H9 (cell line): ENCODE results near the gene PKMYT1. TPM values are rescaled to one million over a fixed set of nuclear protein-coding genes. Genes with fewer than 3 reads are reported as not detected.
A peak's percentile ranks its signal among the peaks of the same experiment; 100 is the strongest.

Source experiments
- DNase-seq: peaks from one replicate; pipeline ENCODE4 v3.0.0-alpha.2; 2017
- H2AFZ ChIP-seq: one replicate; pipeline ENCODE4 v1.6.1; 2013; ENCODE audit warnings: mild to moderate bottlenecking, low read length, control low read depth, moderate library complexity
- H2AK5ac ChIP-seq: 2 replicates; pipeline ENCODE4 v1.6.1; 2013; ENCODE audit warnings: low read length, control low read depth, mixed read lengths; ENCODE audit not compliant: insufficient read length
- H2BK120ac ChIP-seq: one replicate; pipeline ENCODE4 v1.6.1; 2013; ENCODE audit warnings: low read depth, mild to moderate bottlenecking, low read length, control low read depth, inconsistent platforms; ENCODE audit not compliant: poor library complexity, severe bottlenecking
- H2BK12ac ChIP-seq: 2 replicates; pipeline ENCODE4 v1.6.1; 2013; ENCODE audit warnings: low read length, control low read depth, mixed read lengths, low read depth; ENCODE audit not compliant: insufficient read length
- H2BK15ac ChIP-seq: 2 replicates; pipeline ENCODE4 v1.6.1; 2013; ENCODE audit warnings: low read depth, low read length, control low read depth
- H2BK20ac ChIP-seq: one replicate; pipeline ENCODE4 v1.6.1; 2013; ENCODE audit warnings: low read depth, mild to moderate bottlenecking, low read length, control low read depth, inconsistent platforms; ENCODE audit not compliant: poor library complexity, severe bottlenecking
- H2BK5ac ChIP-seq: 2 replicates; pipeline ENCODE4 v1.6.1; 2013; ENCODE audit warnings: low read length, control low read depth, mixed read lengths; ENCODE audit not compliant: insufficient read length
- H3K14ac ChIP-seq: 2 replicates; pipeline ENCODE4 v1.6.1; 2013; ENCODE audit warnings: low read length, control low read depth; ENCODE audit not compliant: insufficient read depth
- H3K18ac ChIP-seq: 2 replicates; pipeline ENCODE4 v1.6.1; 2013; ENCODE audit warnings: low read depth, mild to moderate bottlenecking, mixed read lengths, low read length, control low read depth; ENCODE audit not compliant: insufficient read length
- H3K23ac ChIP-seq: 2 replicates; pipeline ENCODE4 v1.6.1; 2013; ENCODE audit warnings: low read length, control low read depth, mixed read lengths, low read depth; ENCODE audit not compliant: insufficient read length
- H3K23me2 ChIP-seq: 2 replicates; pipeline ENCODE4 v1.6.1; 2013; ENCODE audit warnings: low read depth, mild to moderate bottlenecking, mixed read lengths, low read length, control low read depth; ENCODE audit not compliant: insufficient read length, poor library complexity, severe bottlenecking
- H3K27ac ChIP-seq: 2 replicates; pipeline ENCODE4 v1.5.1; 2013; ENCODE audit warnings: low read length, control low read depth, mixed read lengths, low read depth; ENCODE audit not compliant: insufficient read length
- H3K27me3 ChIP-seq: 2 replicates; pipeline ENCODE4 v1.6.1; 2013; ENCODE audit warnings: low read length, control low read depth, inconsistent platforms; ENCODE audit not compliant: insufficient read depth
- H3K4ac ChIP-seq: 2 replicates; pipeline ENCODE4 v1.6.1; 2013; ENCODE audit warnings: low read depth, mild to moderate bottlenecking, control low read depth, inconsistent platforms, low read length, moderate library complexity
- H3K4me1 ChIP-seq: 2 replicates; pipeline ENCODE4 v1.6.1; 2013; ENCODE audit warnings: low read length, control low read depth, inconsistent platforms; ENCODE audit not compliant: insufficient read depth
- H3K4me2 ChIP-seq: 2 replicates; pipeline ENCODE4 v1.6.1; 2013; ENCODE audit warnings: low read length, control low read depth, mixed read lengths; ENCODE audit not compliant: insufficient read length, insufficient read depth
- H3K56ac ChIP-seq: 2 replicates; pipeline ENCODE4 v1.6.1; 2013; ENCODE audit warnings: low read depth, mild to moderate bottlenecking, mixed read lengths, low read length, control low read depth; ENCODE audit not compliant: insufficient read length
- H3K79me1 ChIP-seq: 2 replicates; pipeline ENCODE4 v1.6.1; 2013; ENCODE audit warnings: low read depth, mild to moderate bottlenecking, moderate library complexity, low read length, control low read depth, inconsistent platforms; ENCODE audit not compliant: insufficient read depth, poor library complexity, severe bottlenecking
- H3K79me2 ChIP-seq: 2 replicates; pipeline ENCODE4 v1.6.1; 2013; ENCODE audit warnings: low read length, control low read depth, inconsistent platforms; ENCODE audit not compliant: insufficient read depth
- H3K9ac ChIP-seq: 2 replicates; pipeline ENCODE4 v1.6.1; 2013; ENCODE audit warnings: low read length, control low read depth, mixed read lengths; ENCODE audit not compliant: insufficient read length; ENCODE audit errors: extremely low read depth
- H3K9me3 ChIP-seq: one replicate; pipeline ENCODE4 v1.6.1; 2013; ENCODE audit warnings: low read depth, low read length, inconsistent platforms; ENCODE audit not compliant: control insufficient read depth
- H3T11ph ChIP-seq: one replicate; pipeline ENCODE4 v1.6.1; 2013; ENCODE audit warnings: mild to moderate bottlenecking, low read length, control low read depth, inconsistent platforms
- H4K20me1 ChIP-seq: one replicate; pipeline ENCODE4 v1.6.1; 2013; ENCODE audit not compliant: control insufficient read depth, insufficient read length, insufficient read depth
- H4K5ac ChIP-seq: 2 replicates; pipeline ENCODE4 v1.6.1; 2013; ENCODE audit warnings: low read depth, mild to moderate bottlenecking, mixed read lengths, low read length, control low read depth; ENCODE audit not compliant: insufficient read length
- H4K8ac ChIP-seq: replicated peaks from 2 replicates; pipeline ENCODE4 v1.6.1; 2013; ENCODE audit warnings: low read length, control low read depth, mixed read lengths, low read depth; ENCODE audit not compliant: insufficient read length
- H4K91ac ChIP-seq: 2 replicates; pipeline ENCODE4 v1.6.1; 2013; ENCODE audit warnings: low read depth, mild to moderate bottlenecking, moderate library complexity, mixed read lengths, low read length, control low read depth; ENCODE audit not compliant: insufficient read length
- H3K27ac Mint-ChIP-seq, 3 experiments: 2 replicates in 2 of 3; 3 replicates in 1 of 3; pipeline ENCODE4 v1.8.0; 2020 to 2021; ENCODE audit warnings: mixed read lengths in 3 of 3, mild to moderate bottlenecking in 1 of 3, moderate library complexity in 1 of 3
- H3K27me3 Mint-ChIP-seq: 2 replicates; pipeline ENCODE4 v1.8.0; 2021; ENCODE audit warnings: low read depth, mild to moderate bottlenecking, moderate library complexity, mixed read lengths
- H3K36me3 Mint-ChIP-seq, 3 experiments: 2 replicates in 2 of 3; 3 replicates in 1 of 3; pipeline ENCODE4 v1.8.0; 2020 to 2021; ENCODE audit warnings: low read depth in 3 of 3, mixed read lengths in 3 of 3; ENCODE audit not compliant: insufficient read depth in 1 of 3
- H3K4me1 Mint-ChIP-seq, 2 experiments: 2 replicates each; pipeline ENCODE4 v1.8.0; 2020; ENCODE audit warnings: mixed read lengths in 2 of 2
- H3K4me3 Mint-ChIP-seq, 2 experiments: 2 replicates in 1 of 2; 3 replicates in 1 of 2; pipeline ENCODE4 v1.8.0; 2020 to 2021; ENCODE audit warnings: mild to moderate bottlenecking in 2 of 2, mixed read lengths in 2 of 2, moderate library complexity in 1 of 2
- H3K9me3 Mint-ChIP-seq, 2 experiments: 2 replicates in 1 of 2; 3 replicates in 1 of 2; pipeline ENCODE4 v1.8.0; 2020; ENCODE audit warnings: mild to moderate bottlenecking in 2 of 2, mixed read lengths in 2 of 2, moderate library complexity in 1 of 2
- CTCF ChIP-seq: fragments of 200-600 bp; sonication (generic); conservative IDR thresholded peaks from 3 replicates; pipeline ENCODE4 v1.8.0; 2021; ENCODE audit warnings: antibody characterized with exemption, mild to moderate bottlenecking
- WGBS: extraction: QIAGEN DNeasy Blood & Tissue Kit; methylation state at CpG from one replicate; pipeline ENCODE4 v1.1.7; 2013; ENCODE audit warnings: missing lambda C conversion rate, low lambda C conversion rate, mixed read lengths; ENCODE audit not compliant: insufficient read length; ENCODE audit errors: extremely low coverage; 5-methylcytosine and 5-hydroxymethylcytosine counted together
- total RNA-seq: library from RNA; stranded (reverse); gene quantifications from 2 replicates; pipeline ENCODE4 v1.2.1, GENCODE V29; 2021

PKMYT1 gene
- total RNA-seq, 1 experiment from 2014 or later: 114 TPM

GRCh38 chr16:2955779-2956578, 24.3 kb downstream of the PKMYT1 start:
- no peaks in the 10 kb centered on the region; a peak in 1 of 5 replicates for H3K9me3 Mint-ChIP-seq
- no peaks in the 10 kb centered on the region for H4K20me1 ChIP-seq
- TF ChIP-seq CTCF: no peak
- H2AK5ac ChIP-seq: no peak overlapping the region
- no peaks in the 10 kb centered on the region for H3K27me3 ChIP-seq
- H3K36me3 Mint-ChIP-seq: no peaks in the 10 kb centered on the region
- no peak overlapping the region for H3K9ac ChIP-seq
- H2BK5ac ChIP-seq: no peak overlapping the region
- peak overlapping the region; percentile 35 for H3K18ac ChIP-seq
- peaks cover 3% of the 10 kb centered on the region; the same call in 1 of the 2 replicates for H3K4me1 ChIP-seq
- no peak overlapping the region for H2BK20ac ChIP-seq
- no peaks in the 10 kb centered on the region for H3K79me2 ChIP-seq
- H3K27me3 Mint-ChIP-seq: peaks cover 6% of the 10 kb centered on the region
- DNase-seq: peak; percentile 50
- H3K4ac ChIP-seq: no peak overlapping the region
- H3K9me3 ChIP-seq: no peaks in the 10 kb centered on the region
- H2AFZ ChIP-seq: no peak overlapping the region
- no peaks in the 10 kb centered on the region for H3K23me2 ChIP-seq
- no peak overlapping the region for H3K56ac ChIP-seq
- H3K4me3 Mint-ChIP-seq: peak overlapping the region in 1 of 2 experiments; percentile 48; a peak in 1 of 5 replicates
- H3K4me1 Mint-ChIP-seq: peaks cover 14 to 22% of the 10 kb centered on the region in 2 experiments
- H2BK120ac ChIP-seq: no peak overlapping the region
- no peak overlapping the region for H2BK15ac ChIP-seq
- H3K14ac ChIP-seq: no peak overlapping the region; the same call in 1 of the 2 replicates
- no peak overlapping the region for H3K4me2 ChIP-seq
- H3K27ac ChIP-seq: no peak overlapping the region
- H3K27ac Mint-ChIP-seq: peak overlapping the region in 1 of 3 experiments; percentile 76; a peak in 1 of 7 replicates
- no peaks in the 10 kb centered on the region for H3K79me1 ChIP-seq
- H3T11ph ChIP-seq: no peak overlapping the region
- H4K5ac ChIP-seq: no peak overlapping the region
- H3K23ac ChIP-seq: no peak overlapping the region
- H2BK12ac ChIP-seq: no peak overlapping the region
- no CpG with 5 or more reads among the region's 21 CpGs for WGBS
- H4K91ac ChIP-seq: no peak overlapping the region
- H4K8ac ChIP-seq: no peak overlapping the region
